Measurements from ENCODE around the gene TRAPPC6A. TPM values are rescaled to one million over a fixed set of nuclear protein-coding genes. Genes with fewer than 3 reads are reported as not detected.

The TRAPPC6A gene
- total RNA-seq, 1 donor from 2014 or later = 42.8 TPM

DNA sequence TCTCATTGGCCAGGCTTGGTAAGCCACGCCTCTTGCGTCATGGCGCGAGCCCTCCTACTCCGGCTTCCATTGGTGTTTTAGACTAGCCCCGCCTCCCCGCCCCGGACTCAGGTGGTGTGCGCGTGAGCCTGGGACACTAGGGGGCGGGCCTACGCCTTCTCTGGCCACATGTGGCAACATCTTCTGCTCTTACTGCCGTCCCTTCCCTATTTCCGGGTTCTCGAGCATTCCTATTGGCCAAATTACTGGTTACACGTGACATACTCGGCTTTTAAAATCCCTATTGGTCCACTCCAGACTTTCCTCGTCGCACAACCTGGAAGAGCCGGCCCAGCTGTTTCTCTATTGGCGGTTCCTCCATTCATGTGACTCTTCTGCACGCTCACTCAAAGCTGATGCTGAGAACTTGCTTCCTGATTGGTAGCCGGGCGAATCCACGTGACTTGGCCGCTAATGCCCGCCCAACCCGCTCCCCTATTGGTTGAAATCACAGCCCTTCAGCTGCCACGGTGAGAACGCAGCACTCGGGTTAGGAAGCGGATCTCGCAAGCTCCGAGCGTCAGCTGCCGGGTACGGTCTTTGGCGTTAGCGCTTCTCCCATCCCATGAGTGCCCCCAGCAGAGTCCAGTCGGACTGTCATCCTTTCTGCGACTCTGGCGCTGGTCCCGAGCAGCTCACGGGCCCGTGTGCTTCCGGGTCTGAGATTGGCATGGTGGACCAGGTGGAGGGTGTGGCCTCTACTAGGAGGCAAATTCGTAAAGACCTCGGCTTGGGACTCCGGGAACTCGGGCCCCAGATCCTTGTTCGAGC is 430 bp upstream of the TRAPPC6A start, which contains the start of gene BLOC1S3:
TSS of gene BLOC1S3 (plus strand) at position 523 of the 810 bp plus-strand sequence. CDS start 513 bp downstream, outside the sequence.
- TF ChIP-seq, protein P1, sequence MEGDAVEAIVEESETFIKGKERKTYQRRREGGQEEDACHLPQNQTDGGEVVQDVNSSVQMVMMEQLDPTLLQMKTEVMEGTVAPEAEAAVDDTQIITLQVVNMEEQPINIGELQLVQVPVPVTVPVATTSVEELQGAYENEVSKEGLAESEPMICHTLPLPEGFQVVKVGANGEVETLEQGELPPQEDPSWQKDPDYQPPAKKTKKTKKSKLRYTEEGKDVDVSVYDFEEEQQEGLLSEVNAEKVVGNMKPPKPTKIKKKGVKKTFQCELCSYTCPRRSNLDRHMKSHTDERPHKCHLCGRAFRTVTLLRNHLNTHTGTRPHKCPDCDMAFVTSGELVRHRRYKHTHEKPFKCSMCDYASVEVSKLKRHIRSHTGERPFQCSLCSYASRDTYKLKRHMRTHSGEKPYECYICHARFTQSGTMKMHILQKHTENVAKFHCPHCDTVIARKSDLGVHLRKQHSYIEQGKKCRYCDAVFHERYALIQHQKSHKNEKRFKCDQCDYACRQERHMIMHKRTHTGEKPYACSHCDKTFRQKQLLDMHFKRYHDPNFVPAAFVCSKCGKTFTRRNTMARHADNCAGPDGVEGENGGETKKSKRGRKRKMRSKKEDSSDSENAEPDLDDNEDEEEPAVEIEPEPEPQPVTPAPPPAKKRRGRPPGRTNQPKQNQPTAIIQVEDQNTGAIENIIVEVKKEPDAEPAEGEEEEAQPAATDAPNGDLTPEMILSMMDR (IDR thresholded peaks at IDR 0.05; ENCODE audit: unreplicated experiment) = peak; percentile 60
- peak; percentile 99 for DNase-seq (ENCODE audit: low spot score in 2 of 2, unreplicated experiment in 2 of 2)
- H3K36me3 Mint-ChIP-seq = peaks cover 6% of the 10 kb centered on the region
- peak within 1 kb of the TSS; percentile 97 for H3K27ac Mint-ChIP-seq
- peak within 1 kb of the TSS; percentile 91 for H3K4me3 Mint-ChIP-seq
- no peaks in the 10 kb centered on the region for H3K27me3 Mint-ChIP-seq (ENCODE audit: low read depth)
- H3K9me3 Mint-ChIP-seq = no peaks in the 10 kb centered on the region
- H3K4me1 Mint-ChIP-seq = peaks cover 19% of the 10 kb centered on the region

DNA sequence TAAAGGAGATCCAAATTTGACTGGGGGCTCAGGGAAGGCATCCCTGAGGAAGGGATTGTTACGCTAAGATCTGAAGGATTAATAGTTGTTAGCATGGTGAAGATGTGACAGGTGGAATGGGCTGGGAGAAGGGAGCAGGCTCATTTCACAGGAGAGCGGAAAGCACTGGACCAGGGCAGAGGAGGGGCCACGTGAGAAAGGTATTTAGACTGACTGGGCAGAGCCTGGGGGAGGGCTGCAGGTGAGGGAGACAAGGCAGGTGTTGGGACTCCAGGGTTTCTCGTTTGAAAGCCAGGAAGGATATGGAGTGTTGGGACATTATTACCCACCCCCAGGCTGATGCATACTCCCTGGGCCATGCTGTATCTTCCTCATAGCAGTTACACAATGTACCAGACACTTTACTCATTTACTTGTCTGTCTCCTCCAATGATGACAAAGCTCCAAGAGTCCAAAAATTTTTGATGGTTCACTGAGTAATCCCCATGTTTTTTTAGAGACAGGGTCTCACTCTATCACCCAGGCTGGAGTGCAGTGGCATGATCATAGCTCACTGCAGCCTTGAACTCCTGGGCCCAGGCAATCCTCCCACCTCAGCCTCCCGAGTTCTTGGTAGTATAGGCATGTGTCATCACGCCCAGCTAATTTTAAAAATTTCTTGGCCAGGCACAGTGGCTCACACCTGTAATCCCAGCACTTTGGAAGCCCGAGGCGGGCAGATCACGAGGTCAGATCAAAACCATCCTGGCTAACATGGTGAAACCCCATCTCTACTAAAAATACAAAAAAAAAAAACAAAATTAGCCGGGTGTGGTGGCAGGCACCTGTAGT is 2.3 kb downstream of the TRAPPC6A start:
- no peak overlapping the region for H3K27ac Mint-ChIP-seq
- peaks cover 11% of the 10 kb centered on the region for H3K4me1 Mint-ChIP-seq
- peak overlapping the region; percentile 51 for H3K4me3 Mint-ChIP-seq
- no peaks in the 10 kb centered on the region for H3K36me3 Mint-ChIP-seq
- no peak for DNase-seq (ENCODE audit: low spot score in 2 of 2, unreplicated experiment in 2 of 2)
- no peaks in the 10 kb centered on the region for H3K27me3 Mint-ChIP-seq (ENCODE audit: low read depth)
- TF ChIP-seq, protein P1 (IDR thresholded peaks at IDR 0.05; ENCODE audit: unreplicated experiment) = no peak
- no peaks in the 10 kb centered on the region for H3K9me3 Mint-ChIP-seq

- TF ChIP-seq, protein P1 (IDR thresholded peaks at IDR 0.05; ENCODE audit: unreplicated experiment) = no peak
- DNase-seq (ENCODE audit: low spot score in 2 of 2, unreplicated experiment in 2 of 2) = no peak
- H3K4me1 Mint-ChIP-seq = peaks cover 6% of the 10 kb centered on the region
- H3K4me3 Mint-ChIP-seq = no peak overlapping the region
- H3K9me3 Mint-ChIP-seq = no peaks in the 10 kb centered on the region
- H3K36me3 Mint-ChIP-seq = no peaks in the 10 kb centered on the region
- no peaks in the 10 kb centered on the region for H3K27me3 Mint-ChIP-seq (ENCODE audit: low read depth)
- no peak overlapping the region for H3K27ac Mint-ChIP-seq
Measured at GRCh38 chr19:45173816-45174215, 4.2 kb downstream of the TRAPPC6A start.

DNA sequence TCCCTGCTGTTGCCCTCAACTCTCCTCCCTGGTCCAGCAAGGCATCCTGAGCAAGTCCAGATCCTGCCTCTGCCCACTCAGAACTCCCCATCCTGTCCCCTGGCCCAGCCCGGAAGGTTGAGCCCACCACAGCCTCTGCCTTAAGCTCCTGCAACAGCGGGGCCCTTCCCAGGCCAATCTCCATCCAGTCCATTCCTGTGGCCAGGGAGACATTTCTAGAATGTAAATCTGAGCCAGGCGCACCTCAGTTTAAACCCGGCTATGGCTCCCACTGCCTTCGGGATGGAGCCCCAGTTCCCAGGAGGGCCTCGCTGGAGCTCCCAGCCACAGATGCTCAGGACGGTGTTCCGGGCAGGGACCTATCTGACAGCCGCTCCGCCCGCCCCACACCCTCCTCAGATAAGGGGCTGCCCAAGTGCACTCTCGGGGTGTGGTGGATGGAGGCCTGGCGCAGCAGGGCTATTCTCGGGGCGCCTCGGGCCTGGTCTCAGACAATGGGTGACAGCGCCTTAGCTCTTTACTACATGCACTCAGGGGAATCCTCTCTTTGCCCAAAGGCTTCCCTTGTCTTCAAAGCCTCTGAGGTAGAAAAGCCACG is 5.3 kb downstream of the TRAPPC6A start:
- H3K27me3 Mint-ChIP-seq (ENCODE audit: low read depth) = no peaks in the 10 kb centered on the region
- no peak for DNase-seq (ENCODE audit: low spot score in 2 of 2, unreplicated experiment in 2 of 2)
- H3K9me3 Mint-ChIP-seq = no peaks in the 10 kb centered on the region
- TF ChIP-seq, protein P1 (IDR thresholded peaks at IDR 0.05; ENCODE audit: unreplicated experiment) = no peak
- H3K36me3 Mint-ChIP-seq = no peaks in the 10 kb centered on the region
- no peak overlapping the region for H3K27ac Mint-ChIP-seq
- no peak overlapping the region for H3K4me3 Mint-ChIP-seq
- peaks cover 4% of the 10 kb centered on the region for H3K4me1 Mint-ChIP-seq

DNA sequence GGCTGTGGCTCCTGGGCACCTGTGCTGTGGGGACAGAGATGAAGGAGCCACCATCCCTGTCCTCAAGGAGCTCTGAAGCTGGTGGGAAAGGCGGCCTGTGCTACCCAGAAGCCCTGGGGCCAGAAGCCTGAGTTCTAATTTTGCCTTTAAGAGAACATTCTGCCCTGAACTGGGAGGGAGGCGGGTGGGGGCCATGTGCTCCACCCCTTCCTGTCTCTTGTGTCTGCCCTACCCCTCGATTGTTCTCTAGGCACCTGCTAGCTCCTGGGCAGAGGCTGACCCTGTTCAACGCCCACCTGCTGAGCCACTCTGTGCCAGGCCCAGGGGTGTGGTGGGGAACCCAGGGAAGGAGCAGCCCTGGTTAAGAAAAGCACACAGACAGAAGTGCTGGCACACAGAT is 5.9 kb downstream of the TRAPPC6A start:
- no peak overlapping the region for H3K27ac Mint-ChIP-seq
- no peaks in the 10 kb centered on the region for H3K9me3 Mint-ChIP-seq
- no peak overlapping the region for H3K4me3 Mint-ChIP-seq
- TF ChIP-seq, protein P1 (IDR thresholded peaks at IDR 0.05; ENCODE audit: unreplicated experiment) = no peak
- H3K36me3 Mint-ChIP-seq = no peaks in the 10 kb centered on the region
- DNase-seq (ENCODE audit: low spot score in 2 of 2, unreplicated experiment in 2 of 2) = no peak
- H3K27me3 Mint-ChIP-seq (ENCODE audit: low read depth) = no peaks in the 10 kb centered on the region
- H3K4me1 Mint-ChIP-seq = no peaks in the 10 kb centered on the region
